GM19463 (cell line): ENCODE measurements around the gene MOB3A.
"Not testable (repeated sequence)": the region's sequence is repeated elsewhere in the genome, so short reads cannot be mapped to it uniquely, and the experiment has no call there.

ENCODE experiments used
- ATAC-seq: cut with Tn5 transposase; IDR thresholded peaks from one replicate; pipeline ENCODE4 v1.9.1; 2021; ENCODE audit warnings: mild to moderate bottlenecking, moderate library complexity; ENCODE audit not compliant: unreplicated experiment

MOB3A gene

GRCh38 chr19:2035590-2035991, 60.5 kb downstream of the MOB3A start:
- ATAC-seq = no peak

GRCh38 chr19:2034729-2035589, 61.2 kb downstream of the MOB3A start:
- ATAC-seq = no peak

- not testable (repeated sequence) for ATAC-seq
Observed at GRCh38 chr19:2034253-2034652, 61.9 kb downstream of the MOB3A start.

- ATAC-seq = no peak
Observed at GRCh38 chr19:2033825-2034159, 62.3 kb downstream of the MOB3A start.

GRCh38 chr19:2033115-2033824, 62.9 kb downstream of the MOB3A start:
- ATAC-seq = no peak

GRCh38 chr19:2032296-2032941, 63.7 kb downstream of the MOB3A start:
- no peak for ATAC-seq

- no peak for ATAC-seq
Observed at GRCh38 chr19:2027361-2027760, 68.8 kb downstream of the MOB3A start.

- ATAC-seq = no peak
Observed at GRCh38 chr19:2026770-2027169, 69.4 kb downstream of the MOB3A start.

- no peak for ATAC-seq
Observed at GRCh38 chr19:2022289-2022688, 73.8 kb downstream of the MOB3A start.

- no peak for ATAC-seq
Observed at GRCh38 chr19:2021453-2022140, 74.5 kb downstream of the MOB3A start.
